B cell (primary cell): ENCODE results near the gene SYTL1. TPM values are rescaled to one million over a fixed set of nuclear protein-coding genes. Genes with fewer than 3 reads are reported as not detected.

Source experiments
- ATAC-seq: fragments of 200-7000 bp; cut with Tn5 transposase; one replicate; pipeline ENCODE4 v1.10.0; 2021; ENCODE audit warnings: low read depth, mild to moderate bottlenecking, moderate number of reproducible peaks, moderate library complexity
- CTCF ChIA-PET: fragments of 350-600 bp; sonication (Branson Sonifier 250); formaldehyde crosslinking; loops from one replicate; lab custom pipeline; 2021; ENCODE audit warnings: antibody characterized with exemption, inconsistent platforms; lab: Charles Lee
- POLR2A ChIA-PET: fragments of 350-600 bp; sonication (Branson Sonifier 250); formaldehyde crosslinking; loops from one replicate; lab custom pipeline; 2021; ENCODE audit warnings: antibody characterized with exemption; lab: Charles Lee
- DNase-seq: peaks from one replicate; pipeline ENCODE4 v3.0.0; 2013
- H2AFZ ChIP-seq: 2 replicates; pipeline ENCODE4 v1.6.1; 2012; ENCODE audit warnings: mild to moderate bottlenecking, low read depth, low read length; ENCODE audit not compliant: insufficient read depth, poor library complexity, severe bottlenecking
- H3K27ac ChIP-seq, 2 donors: 1 replicate in 1 of 2; 2 replicates in 1 of 2; pipeline ENCODE4 v1.5.1; 2012 to 2013; ENCODE audit warnings: low read length in 2 of 2, mild to moderate bottlenecking in 2 of 2, moderate library complexity in 1 of 2
- H3K27me3 ChIP-seq, 4 experiments: fragments of 200-600 bp in 1 of 4; sonication (generic) in 1 of 4; replicated peaks in 1 of 4; 1 replicate in 2 of 4; 2 replicates in 2 of 4; pipeline versions ENCODE4 v1.6.1 to v1.7.0; 2013 to 2016; ENCODE audit warnings: low read length in 3 of 4, mild to moderate bottlenecking in 2 of 4, mixed read lengths in 1 of 4, moderate library complexity in 1 of 4; ENCODE audit not compliant: insufficient read depth in 4 of 4, control insufficient read depth in 3 of 4; ENCODE audit errors: control extremely low read depth in 1 of 4
- H3K36me3 ChIP-seq, 2 experiments: replicated peaks in 1 of 2; 1 replicate in 1 of 2; 2 replicates in 1 of 2; pipeline versions ENCODE4 v1.6.1 to v1.7.1; 2013; ENCODE audit warnings: low read length in 1 of 2; ENCODE audit not compliant: insufficient read depth in 2 of 2, control insufficient read depth in 1 of 2; ENCODE audit errors: control extremely low read depth in 1 of 2, extremely low read depth in 1 of 2
- H3K4me1 ChIP-seq, 2 donors: fragments of 200-600 bp in 1 of 2; sonication (generic) in 1 of 2; 1 replicate in 1 of 2; 2 replicates in 1 of 2; pipeline versions ENCODE4 v1.5.1 to v1.6.1; 2013 to 2017; ENCODE audit warnings: low read length in 2 of 2; ENCODE audit not compliant: control insufficient read depth in 2 of 2, insufficient read depth in 2 of 2
- H3K4me2 ChIP-seq: replicated peaks from 2 replicates; pipeline ENCODE3; 2012; ENCODE audit warnings: mild to moderate bottlenecking, low read depth, low read length; ENCODE audit not compliant: poor library complexity, severe bottlenecking
- H3K4me3 ChIP-seq, 5 experiments: fragments of 200-600 bp in 1 of 5; sonication (generic) in 1 of 5; 1 replicate in 3 of 5; 2 replicates in 2 of 5; pipeline versions ENCODE4 v1.5.1 to v1.7.0; 2011 to 2016; ENCODE audit warnings: low read length in 4 of 5, mild to moderate bottlenecking in 4 of 5, low read depth in 2 of 5, control low read depth in 1 of 5, moderate library complexity in 1 of 5; ENCODE audit not compliant: insufficient read depth in 1 of 5; ENCODE audit errors: control extremely low read depth in 1 of 5, extremely low read depth in 1 of 5
- H3K79me2 ChIP-seq: fragments of 200-600 bp; sonication (generic); one replicate; pipeline ENCODE4 v1.6.0; 2016; ENCODE audit warnings: low read length; ENCODE audit not compliant: control insufficient read depth, insufficient read depth
- H3K9ac ChIP-seq: fragments of 200-600 bp; sonication (generic); 2 replicates; pipeline ENCODE4 v1.6.1; 2017; ENCODE audit warnings: mild to moderate bottlenecking, low read length, moderate library complexity
- H3K9me3 ChIP-seq, 3 donors: one replicate each; pipeline versions ENCODE4 v1.6.1 to v1.7.1; 2013; ENCODE audit warnings: low read length in 2 of 3; ENCODE audit not compliant: control insufficient read depth in 2 of 3, insufficient read depth in 1 of 3; ENCODE audit errors: control extremely low read depth in 1 of 3
- H4K20me1 ChIP-seq: 2 replicates; pipeline ENCODE4 v1.6.0; 2012; ENCODE audit warnings: mild to moderate bottlenecking, low read length; ENCODE audit not compliant: insufficient read depth, control insufficient read depth, poor library complexity, severe bottlenecking
- H3K27ac Mint-ChIP-seq: one replicate; pipeline ENCODE4 v1.8.0; 2021; ENCODE audit warnings: mixed read lengths
- H3K27me3 Mint-ChIP-seq: one replicate; pipeline ENCODE4 v1.8.0; 2021; ENCODE audit warnings: mixed read lengths
- H3K4me1 Mint-ChIP-seq: one replicate; pipeline ENCODE4 v1.8.0; 2021; ENCODE audit warnings: mixed read lengths
- H3K4me3 Mint-ChIP-seq: one replicate; pipeline ENCODE4 v1.8.0; 2021; ENCODE audit warnings: mixed read lengths
- H3K9me3 Mint-ChIP-seq: one replicate; pipeline ENCODE4 v1.8.0; 2022; ENCODE audit warnings: mixed read lengths; ENCODE audit not compliant: insufficient read depth
- CTCF ChIP-seq: fragments of 200-600 bp; IDR thresholded peaks from one replicate; pipeline ENCODE4 v1.8.0; 2022; ENCODE audit warnings: antibody characterized with exemption, mild to moderate bottlenecking
- EZH2 ChIP-seq: IDR thresholded peaks from 2 replicates; pipeline ENCODE4 v1.6.1; 2012; ENCODE audit warnings: borderline replicate concordance, low read depth, mild to moderate bottlenecking, moderate library complexity, low read length; ENCODE audit not compliant: insufficient read depth, poor library complexity, severe bottlenecking
- WGBS: methylation state at CpG from one replicate; pipeline ENCODE4 v1.1.5; 2013; ENCODE audit warnings: missing lambda C conversion rate; ENCODE audit not compliant: insufficient coverage; 5-methylcytosine and 5-hydroxymethylcytosine counted together
- intact Hi-C: fragments of 100-400 bp; cut with micrococcal nuclease; formaldehyde crosslinking; loops from one replicate; pipeline ENCODE4 v1.10.0; 2022
- polyA plus RNA-seq: library from polyadenylated mRNA; depleted of rRNA; stranded (reverse); fragments of >200 nt; gene quantifications from 2 replicates; pipeline ENCODE4 v1.2.3, GENCODE V29; 2012
- total RNA-seq, 2 donors: library from RNA; stranded (reverse); fragments of 120-200 nt in 1 of 2; gene quantifications; 1 replicate in 1 of 2; 2 replicates in 1 of 2; pipeline versions ENCODE4 v1.2.3 to v1.2.4, GENCODE V29; 2013 to 2022

Gene SYTL1
- total and polyA plus RNA-seq, 2 donors (not counting 1 experiment from before 2014, with no cell fraction given), result 159 to 444 TPM

- H3K27ac Mint-ChIP-seq, result peak overlapping the region; percentile 97
- intact Hi-C loops, result loop anchor here (1.0 to 5.0 kb wide), 7 partner anchors 19 to 403 kb away; partner anchors contain the start of genes AHDC1, FAM76A, MAP3K6 and SLC9A1
- Histone ChIP-seq H3K4me1 (peaks cover 17 to 25% of the 10 kb centered on the region in 2 donors), H3K36me3 (peaks cover 0 to 21% of the 10 kb centered on the region in 2 experiments), H3K4me2 (peak overlapping the region; percentile 98), H3K4me3 (peak overlapping the region; percentile 80 to 100 (median 98)), H4K20me1 (peaks cover 20% of the 10 kb centered on the region), H3K27ac (peak overlapping the region; percentile 94), H3K79me2 (peaks cover 66% of the 10 kb centered on the region), H3K27me3 (no peaks in the 10 kb centered on the region), H3K9me3 (no peaks in the 10 kb centered on the region), H3K9ac (peak overlapping the region; percentile 99), H2AFZ (peak overlapping the region; percentile 96)
- no peak for DNase-seq
- peak overlapping the region; percentile 98 for H3K4me3 Mint-ChIP-seq
- TF ChIP-seq EZH2, result no peak
- H3K4me1 Mint-ChIP-seq, result peaks cover 54% of the 10 kb centered on the region
- no peaks in the 10 kb centered on the region for H3K9me3 Mint-ChIP-seq
- ATAC-seq, result no peak
- peaks cover 12% of the 10 kb centered on the region for H3K27me3 Mint-ChIP-seq
- ChIA-PET POLR2A (interaction anchor here (0.6 to 1.1 kb wide), 3 partner anchors 10 to 288 kb away, joined by 4 to 6 read pairs (median 5); no protein-coding TSS in a partner anchor), CTCF (interaction anchor here (0.6 to 3.4 kb wide), 10 partner anchors 11 to 74 kb away, joined by 3 to 27 read pairs (median 4); partner anchors contain the start of genes MAP3K6 and SYTL1)
- WGBS, result 3% methylated on average over 4 of the region's 10 CpGs
Measured at GRCh38 chr1:27322569-27323240, 19.1 kb upstream of the SYTL1 start.

GRCh38 chr1:27325286-27325685, 16.5 kb upstream of the SYTL1 start:
- peaks cover 0 to 37% of the 10 kb centered on the region in 2 experiments for H3K36me3 ChIP-seq

More at GRCh38 chr1:27325286-27325685, 16.5 kb upstream of the SYTL1 start:
- DNase-seq (no peak), ATAC-seq (no peak)
- Histone ChIP-seq H3K27me3 (no peaks in the 10 kb centered on the region), H3K9ac (no peak overlapping the region), H2AFZ (no peak overlapping the region), H3K9me3 (no peaks in the 10 kb centered on the region), H3K4me3 (no peak overlapping the region), H4K20me1 (peaks cover 39% of the 10 kb centered on the region), H3K27ac (no peak overlapping the region), H3K79me2 (peaks cover 91% of the 10 kb centered on the region), H3K4me2 (no peak overlapping the region), H3K4me1 (peaks cover 24 to 36% of the 10 kb centered on the region in 2 donors)
- ChIA-PET POLR2A (interaction anchor here (1.2 kb wide), 1 partner anchor 16 kb away, joined by 3 read pairs; the partner anchor contains the start of gene SYTL1), CTCF (interaction anchor here (1.0 to 2.9 kb wide), 3 partner anchors 28 to 70 kb away, joined by 3 to 16 read pairs (median 8); no protein-coding TSS in a partner anchor)
- Mint-ChIP-seq H3K4me3 (no peak overlapping the region), H3K4me1 (peaks cover 71% of the 10 kb centered on the region), H3K27me3 (peaks cover 4% of the 10 kb centered on the region), H3K27ac (no peak overlapping the region), H3K9me3 (no peaks in the 10 kb centered on the region)
- 95% methylated on average over 15 of the region's 15 CpGs for WGBS
- TF ChIP-seq CTCF (no peak), EZH2 (no peak)
- intact Hi-C loops, result no loop called here
